Liver (tissue), 8 donors: ENCODE results near the gene CCR5AS.

Source experiments
- DNase-seq: peaks from one replicate; pipeline ENCODE4 v3.0.0-alpha.2; 2017; ENCODE audit warnings: low spot score
- H3K27ac ChIP-seq, 2 donors: one replicate each; pipeline ENCODE4 v1.7.0; 2013; ENCODE audit warnings: inconsistent platforms in 2 of 2, low read length in 2 of 2, control low read depth in 1 of 2, low read depth in 1 of 2, mild to moderate bottlenecking in 1 of 2
- H3K27me3 ChIP-seq, 4 donors: one replicate each; pipeline versions ENCODE4 v1.6.1 to v1.7.0; 2013; ENCODE audit warnings: low read length in 3 of 4, inconsistent platforms in 1 of 4, mild to moderate bottlenecking in 1 of 4, moderate library complexity in 1 of 4; ENCODE audit not compliant: control insufficient read depth in 4 of 4, insufficient read depth in 4 of 4
- H3K36me3 ChIP-seq, 4 donors: one replicate each; pipeline versions ENCODE4 v1.6.1 to v1.7.0; 2013; ENCODE audit warnings: low read length in 3 of 4, mild to moderate bottlenecking in 3 of 4, low read depth in 1 of 4, moderate library complexity in 1 of 4; ENCODE audit not compliant: control insufficient read depth in 4 of 4, insufficient read depth in 3 of 4
- H3K4me1 ChIP-seq, 4 donors: one replicate each; pipeline versions ENCODE4 v1.6.1 to v1.7.0; 2013; ENCODE audit warnings: low read length in 3 of 4, mild to moderate bottlenecking in 3 of 4, moderate library complexity in 1 of 4; ENCODE audit not compliant: control insufficient read depth in 4 of 4, insufficient read depth in 4 of 4
- H3K4me3 ChIP-seq, 3 donors: one replicate each; pipeline versions ENCODE4 v1.6.1 to v1.7.0; 2013; ENCODE audit warnings: low read length in 3 of 3, control low read depth in 1 of 3, low read depth in 1 of 3, mild to moderate bottlenecking in 1 of 3
- H3K9ac ChIP-seq, 2 donors: one replicate each; pipeline ENCODE4 v1.7.0; 2013; ENCODE audit warnings: low read length in 2 of 2, mild to moderate bottlenecking in 2 of 2, moderate library complexity in 2 of 2, control low read depth in 1 of 2, low read depth in 1 of 2
- H3K9me3 ChIP-seq, 4 donors: one replicate each; pipeline versions ENCODE4 v1.6.1 to v1.7.0; 2013; ENCODE audit warnings: low read length in 3 of 4; ENCODE audit not compliant: control insufficient read depth in 4 of 4
- CTCF ChIP-seq: fragments of 150-350 bp; IDR thresholded peaks from 2 replicates; pipeline ENCODE4 v1.5.1; 2017; ENCODE audit warnings: improper control_type of control experiment, low read depth, low read length; ENCODE audit not compliant: missing input control
- EGR1 ChIP-seq, 2 donors: IDR thresholded peaks; 2 replicates each; pipeline ENCODE4 v1.6.1; 2016 to 2018; ENCODE audit warnings: antibody characterized with exemption in 2 of 2, low read depth in 2 of 2
- FOXA1 ChIP-seq: IDR thresholded peaks from 2 replicates; pipeline ENCODE4 v1.6.1; 2016; ENCODE audit warnings: antibody characterized with exemption
- FOXA2 ChIP-seq: IDR thresholded peaks from 2 replicates; pipeline ENCODE4 v1.6.1; 2016; ENCODE audit warnings: antibody characterized with exemption
- GABPA ChIP-seq, 2 donors: IDR thresholded peaks in 1 of 2; conservative IDR thresholded peaks in 1 of 2; 2 replicates each; pipeline ENCODE4 v1.6.1; 2016; ENCODE audit warnings: antibody characterized with exemption in 2 of 2, mild to moderate bottlenecking in 1 of 2, moderate library complexity in 1 of 2
- HNF4A ChIP-seq, 2 donors: conservative IDR thresholded peaks; 2 replicates each; pipeline ENCODE4 v1.6.1; 2016; ENCODE audit warnings: antibody characterized with exemption in 2 of 2, mild to moderate bottlenecking in 2 of 2
- HNF4G ChIP-seq: IDR thresholded peaks from 2 replicates; pipeline ENCODE4 v1.6.1; 2016; ENCODE audit warnings: antibody characterized with exemption
- JUND ChIP-seq, 2 donors: IDR thresholded peaks; 2 replicates each; pipeline ENCODE4 v1.6.1; 2016; ENCODE audit warnings: antibody characterized with exemption in 2 of 2
- MAX ChIP-seq: IDR thresholded peaks from 2 replicates; pipeline ENCODE4 v1.6.1; 2016; ENCODE audit warnings: antibody characterized with exemption
- NR2F2 ChIP-seq: IDR thresholded peaks from 2 replicates; pipeline ENCODE4 v1.6.1; 2016; ENCODE audit warnings: antibody characterized with exemption
- RAD21 ChIP-seq, 2 donors: IDR thresholded peaks; 2 replicates each; pipeline ENCODE4 v1.6.1; 2016; ENCODE audit warnings: antibody characterized with exemption in 2 of 2, mild to moderate bottlenecking in 2 of 2
- REST ChIP-seq: IDR thresholded peaks from 2 replicates; pipeline ENCODE4 v1.6.1; 2016; ENCODE audit warnings: antibody characterized with exemption, mild to moderate bottlenecking
- RXRA ChIP-seq, 2 donors: IDR thresholded peaks; 2 replicates each; pipeline ENCODE4 v1.6.1; 2017 to 2018; ENCODE audit warnings: antibody characterized with exemption in 2 of 2, mild to moderate bottlenecking in 1 of 2
- SP1 ChIP-seq: IDR thresholded peaks from 2 replicates; pipeline ENCODE4 v1.6.1; 2018; ENCODE audit warnings: antibody characterized with exemption, mild to moderate bottlenecking
- TAF1 ChIP-seq: conservative IDR thresholded peaks from 2 replicates; pipeline ENCODE4 v1.6.1; 2016; ENCODE audit warnings: antibody characterized with exemption, mild to moderate bottlenecking
- YY1 ChIP-seq: IDR thresholded peaks from 2 replicates; pipeline ENCODE4 v1.6.1; 2016; ENCODE audit warnings: antibody characterized with exemption, mild to moderate bottlenecking
- ZBTB33 ChIP-seq: IDR thresholded peaks from 2 replicates; pipeline ENCODE4 v1.6.1; 2016; ENCODE audit warnings: antibody characterized with exemption
- WGBS: extraction: QIAGEN DNeasy Blood & Tissue Kit; methylation state at CpG from one replicate; pipeline ENCODE4 v1.1.7; 2013; 5-methylcytosine and 5-hydroxymethylcytosine counted together
- donor health status: healthy.
- donor health status: healthy.
- donor health status: healthy.
- donor health status: healthy.
- donor health status: healthy.

The CCR5AS gene

GRCh38 chr3:46420931-46421330 is 14.1 kb upstream of the CCR5AS start:
- WGBS: 89% methylated on average over 2 of the region's 2 CpGs
- Histone ChIP-seq H3K4me1 (no peaks in the 10 kb centered on the region), H3K4me3 (no peak overlapping the region), H3K27ac (no peak overlapping the region), H3K9ac (no peak overlapping the region), H3K36me3 (no peaks in the 10 kb centered on the region), H3K27me3 (no peaks in the 10 kb centered on the region), H3K9me3 (no peaks in the 10 kb centered on the region)
- DNase-seq: no peak
- TF ChIP-seq RAD21 (IDR thresholded peaks at IDR 0.05): no peak
- TF ChIP-seq TAF1: no peak
- TF ChIP-seq REST: no peak
- no peak for TF ChIP-seq JUND (IDR thresholded peaks at IDR 0.05)
- TF ChIP-seq NR2F2: no peak
- no peak for TF ChIP-seq HNF4G
- TF ChIP-seq EGR1 (IDR thresholded peaks at IDR 0.05; ENCODE audit: low read depth in 2 of 2): no peak
- no peak for TF ChIP-seq CTCF
- TF ChIP-seq YY1: no peak
- no peak for TF ChIP-seq MAX
- no peak for TF ChIP-seq SP1

GRCh38 chr3:46419816-46420215 is 12.9 kb upstream of the CCR5AS start:
- no peaks in the 10 kb centered on the region for H3K9me3 ChIP-seq
- no peak overlapping the region for H3K4me3 ChIP-seq
- DNase-seq: no peak
- TF ChIP-seq HNF4A (conservative IDR thresholded peaks at IDR 0.05) (no peak), GABPA (IDR thresholded peaks at IDR 0.05 in 1 of 2, conservative IDR thresholded peaks at IDR 0.05 in 1 of 2) (no peak), FOXA2 (no peak), CTCF (no peak), HNF4G (no peak), TAF1 (no peak), RXRA (IDR thresholded peaks at IDR 0.05) (no peak), ZBTB33 (no peak), SP1 (no peak), JUND (IDR thresholded peaks at IDR 0.05) (no peak), YY1 (no peak), NR2F2 (no peak), MAX (no peak), FOXA1 (no peak)
- H3K36me3 ChIP-seq: no peaks in the 10 kb centered on the region
- H3K27ac ChIP-seq: no peak overlapping the region
- H3K27me3 ChIP-seq: no peaks in the 10 kb centered on the region
- WGBS: 97% methylated on average over 4 of the region's 4 CpGs
- no peak overlapping the region for H3K9ac ChIP-seq
- H3K4me1 ChIP-seq: no peaks in the 10 kb centered on the region
